CD4-positive, alpha-beta T cell treated with Interleukin-1 beta for 1 hour (primary cell): Measurements from ENCODE around the gene C1orf21.
"Not testable (repeated sequence)": the region's sequence is repeated elsewhere in the genome, so short reads cannot be mapped to it uniquely, and the experiment has no call there.

Experiments used
- DNase-seq, 2 donors: peaks; one replicate each; pipeline ENCODE4 v3.0.0-alpha.2; 2020 to 2022

The C1orf21 gene

DNA sequence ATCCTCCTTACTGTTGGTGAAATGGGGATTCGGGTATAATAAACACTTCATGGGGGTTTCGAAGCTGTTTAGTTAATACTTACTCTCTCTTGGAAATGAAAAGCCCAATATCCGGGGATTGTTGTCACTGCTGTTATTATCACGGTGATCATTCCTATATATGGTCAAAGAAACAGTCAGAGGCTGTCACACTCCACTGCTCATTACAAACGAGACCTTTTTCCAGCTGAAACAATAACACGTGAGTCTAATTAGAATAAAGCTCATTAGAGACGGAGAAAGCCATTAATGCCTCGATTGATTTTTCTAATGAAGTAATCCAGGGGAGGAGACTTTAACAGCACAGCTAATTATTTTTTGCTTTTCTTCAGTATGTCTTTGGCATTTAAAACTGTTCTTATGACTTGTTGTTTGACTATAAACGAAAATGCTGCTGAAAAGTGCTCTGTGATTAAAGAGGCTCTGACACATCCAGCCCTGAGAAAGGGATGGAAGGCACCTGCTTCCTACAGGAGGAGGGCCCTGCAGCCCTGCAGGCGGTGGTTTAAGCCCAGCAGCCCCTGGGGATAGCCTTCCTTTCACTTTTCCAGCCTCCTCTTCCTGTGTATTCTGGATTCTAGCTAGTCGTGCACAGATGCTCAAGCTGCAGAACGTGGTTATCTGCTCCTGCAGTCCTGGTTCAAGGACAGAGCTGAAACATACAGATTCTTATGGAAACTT lies 224.2 kb downstream of the C1orf21 start:
- DNase-seq, result no peak

DNA sequence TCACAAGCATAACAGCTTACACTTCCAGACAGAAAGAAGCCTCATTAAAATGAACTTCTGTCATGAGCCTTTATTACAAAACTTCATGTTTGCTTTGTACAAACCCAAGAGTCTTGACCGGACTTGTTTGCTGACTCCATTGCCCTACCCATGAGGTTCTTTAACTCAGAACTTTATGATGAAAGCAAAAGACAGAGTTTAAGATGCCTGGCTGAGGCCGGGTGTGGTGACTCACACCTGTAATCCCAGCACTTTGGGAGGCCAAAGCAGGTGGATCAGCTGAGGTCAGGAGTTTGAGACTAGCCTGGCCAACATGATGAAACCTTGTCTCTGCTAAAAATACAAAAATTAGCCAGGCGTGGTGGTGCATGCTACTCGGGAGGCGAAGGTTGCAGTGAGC lies 225.4 kb downstream of the C1orf21 start:
- DNase-seq, result not testable (repeated sequence)

DNA sequence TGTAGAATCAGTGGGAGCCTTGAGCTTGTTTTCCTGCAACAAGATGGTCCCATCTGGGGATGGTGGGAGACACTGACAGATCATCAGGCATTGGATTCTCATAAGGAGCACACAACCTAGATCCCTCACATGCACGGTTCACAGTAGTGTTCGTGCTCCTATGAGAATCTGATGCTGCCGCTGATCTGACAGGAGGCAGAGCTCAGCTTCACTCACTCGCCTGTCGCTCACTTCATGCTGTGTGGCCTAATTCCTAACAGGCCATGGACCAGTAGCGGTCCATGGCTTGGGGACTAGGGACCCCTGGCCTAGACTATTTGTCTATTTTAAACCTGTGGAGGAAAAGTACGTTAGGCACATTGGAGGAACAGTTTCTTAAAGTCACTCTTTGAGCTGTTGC lies 227.8 kb downstream of the C1orf21 start:
- no peak for DNase-seq

DNA sequence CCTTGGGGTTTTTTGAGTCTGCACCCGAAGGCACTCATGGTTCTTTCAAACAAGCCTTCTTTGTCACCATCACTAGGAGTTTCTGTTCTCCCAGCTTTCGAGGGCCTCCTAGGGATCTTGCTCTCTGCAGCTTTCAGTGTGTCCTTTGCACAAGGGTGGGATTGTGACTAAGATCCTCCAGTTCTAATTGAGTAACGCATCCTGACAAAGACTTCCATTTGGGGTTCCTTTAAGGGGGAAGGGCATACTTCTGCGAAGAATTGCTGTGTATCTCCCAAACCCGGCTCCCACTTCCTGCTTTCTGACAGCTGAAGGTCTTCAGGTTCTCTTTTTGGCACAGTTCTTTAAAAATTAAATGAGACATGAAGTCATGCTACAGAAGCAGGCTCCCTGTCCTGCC lies 228.5 kb downstream of the C1orf21 start:
- DNase-seq, result no peak

DNA sequence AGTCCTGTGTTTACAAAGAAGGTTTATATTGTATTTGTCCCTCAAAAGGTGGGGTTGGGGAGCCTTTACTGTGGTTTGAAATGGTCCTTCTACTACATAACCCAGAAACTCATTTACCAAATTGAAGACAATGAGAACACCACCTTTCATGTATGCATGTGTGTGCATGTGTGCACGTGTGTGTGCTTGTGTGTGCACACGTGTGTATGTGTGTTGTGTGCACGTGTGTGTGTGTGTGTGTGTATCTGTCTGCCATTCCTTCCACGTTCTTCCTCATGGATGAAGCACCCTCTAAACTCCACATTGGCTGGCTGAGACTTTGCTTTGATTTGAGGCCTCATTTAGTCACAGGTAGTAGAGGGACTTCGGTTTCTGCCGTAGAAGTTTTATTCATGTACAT lies 229.7 kb downstream of the C1orf21 start:
- DNase-seq, result no peak

DNA sequence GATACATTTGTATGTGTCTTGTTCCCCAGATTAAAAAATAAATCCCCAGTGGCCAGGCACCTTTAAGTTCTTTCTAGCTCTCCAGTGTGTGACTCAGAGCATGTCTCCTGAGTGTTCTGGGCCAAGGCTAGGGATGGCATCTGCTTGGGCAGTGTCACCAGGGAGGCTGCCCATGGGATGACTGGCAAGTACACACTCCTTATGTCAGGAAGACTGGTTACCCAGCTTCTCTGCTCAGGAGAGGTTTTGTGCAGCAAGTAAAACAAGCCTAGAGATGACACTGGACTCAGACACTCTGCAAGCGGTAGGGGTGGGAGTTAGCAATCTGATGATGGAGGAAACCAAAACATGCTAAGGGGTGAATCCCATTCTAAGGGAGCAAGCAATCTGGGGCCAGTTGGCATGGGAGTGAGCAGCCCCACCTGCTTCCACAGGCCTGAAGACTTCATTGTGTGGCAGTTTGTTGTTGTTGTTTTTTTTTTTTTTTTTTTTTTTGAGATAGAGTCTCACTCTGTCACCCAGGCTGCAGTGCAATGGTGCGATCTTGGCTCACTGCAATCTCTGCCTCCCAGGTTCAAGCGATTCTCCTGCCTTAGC lies 230.7 kb downstream of the C1orf21 start:
- no peak for DNase-seq

DNA sequence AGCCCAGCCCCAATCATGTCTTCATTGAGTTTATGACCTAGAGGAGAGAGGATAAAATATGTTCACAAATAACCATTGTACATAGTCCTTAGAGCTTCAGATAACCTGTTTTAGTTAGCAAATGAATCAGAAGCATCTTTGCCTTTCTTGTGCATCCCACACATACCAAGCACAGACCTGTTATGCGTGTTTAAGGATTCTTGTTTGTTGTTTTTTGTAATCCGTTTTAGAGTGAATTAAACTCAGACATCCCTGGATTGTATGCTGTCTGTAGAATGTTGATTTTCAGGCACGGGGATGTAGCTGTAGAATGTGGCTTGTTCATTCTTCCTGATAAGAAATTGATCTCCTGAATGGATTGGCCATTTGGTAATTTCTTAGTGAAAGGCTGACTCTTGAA lies 232.0 kb downstream of the C1orf21 start:
- no peak for DNase-seq

DNA sequence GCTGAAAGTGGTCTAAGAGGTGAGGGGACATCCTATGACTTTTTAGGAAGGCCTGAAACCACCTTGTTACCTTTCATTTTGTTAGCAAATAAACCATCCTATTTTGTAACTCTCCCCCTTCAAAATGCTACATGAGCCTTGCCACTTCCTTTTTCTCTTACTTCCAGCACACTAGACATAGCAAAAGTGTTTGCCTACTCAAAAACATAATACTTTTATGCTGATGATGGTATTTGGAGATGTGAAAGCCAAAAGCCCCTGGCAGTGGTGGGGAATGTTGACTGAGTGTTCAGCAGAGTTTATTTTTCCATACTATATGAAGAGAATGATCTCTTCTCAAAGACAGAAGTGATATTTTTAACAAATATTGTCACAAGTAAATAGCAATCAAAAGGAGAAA lies 233.6 kb downstream of the C1orf21 start:
- DNase-seq, result no peak

DNA sequence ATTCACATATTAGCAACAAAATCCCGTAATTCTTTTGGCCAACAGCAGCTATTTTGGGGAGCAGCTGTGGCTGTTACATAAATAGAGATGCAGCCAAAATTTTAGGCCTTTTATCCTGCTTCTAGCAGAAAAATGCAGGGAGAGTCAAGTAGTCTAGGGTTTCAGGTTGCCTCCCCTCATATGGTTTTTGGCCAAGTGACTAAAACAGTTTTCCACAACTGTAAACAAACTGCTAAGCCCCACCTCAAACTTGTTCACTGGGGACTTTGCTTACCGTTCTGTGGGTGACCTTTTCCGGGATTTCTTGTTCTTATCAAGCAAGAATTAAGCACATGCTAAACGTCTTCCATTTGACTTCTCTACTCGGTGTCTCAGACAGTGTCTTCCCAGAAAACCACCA lies 234.4 kb downstream of the C1orf21 start:
- no peak for DNase-seq

DNA sequence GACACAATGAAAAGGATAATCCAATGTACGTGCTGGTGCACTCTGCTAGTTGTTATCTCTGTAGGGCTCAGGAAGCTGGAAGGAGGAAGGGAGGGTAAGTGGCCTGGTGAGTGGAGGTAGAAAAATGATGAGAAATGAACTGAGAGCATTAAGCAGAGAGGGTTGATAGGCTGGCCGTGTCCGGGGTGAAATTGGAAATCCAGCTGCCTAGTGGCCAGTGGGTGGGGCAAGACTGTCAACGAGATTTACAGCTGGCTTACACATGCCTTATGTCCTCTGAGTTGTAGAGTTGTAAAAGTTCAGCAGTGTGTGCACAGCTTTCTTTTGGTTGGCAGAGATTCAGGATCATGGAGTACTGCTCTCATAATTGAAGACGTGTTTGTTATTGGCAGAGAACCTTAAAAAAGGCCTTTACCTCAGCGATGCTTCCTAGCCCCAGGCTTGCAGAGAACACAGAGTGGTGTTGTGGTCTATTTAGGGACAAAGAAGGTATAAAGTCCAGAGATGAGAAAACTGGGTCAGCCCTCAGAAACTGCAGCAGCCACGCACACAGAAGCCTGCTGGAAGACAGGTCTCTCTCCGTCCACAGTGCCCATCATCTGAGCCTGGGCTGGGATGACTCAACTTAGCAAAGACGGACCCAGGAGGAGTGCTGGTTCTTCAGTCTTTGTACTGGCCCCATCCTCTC lies 235.5 kb downstream of the C1orf21 start:
- DNase-seq, result no peak

DNA sequence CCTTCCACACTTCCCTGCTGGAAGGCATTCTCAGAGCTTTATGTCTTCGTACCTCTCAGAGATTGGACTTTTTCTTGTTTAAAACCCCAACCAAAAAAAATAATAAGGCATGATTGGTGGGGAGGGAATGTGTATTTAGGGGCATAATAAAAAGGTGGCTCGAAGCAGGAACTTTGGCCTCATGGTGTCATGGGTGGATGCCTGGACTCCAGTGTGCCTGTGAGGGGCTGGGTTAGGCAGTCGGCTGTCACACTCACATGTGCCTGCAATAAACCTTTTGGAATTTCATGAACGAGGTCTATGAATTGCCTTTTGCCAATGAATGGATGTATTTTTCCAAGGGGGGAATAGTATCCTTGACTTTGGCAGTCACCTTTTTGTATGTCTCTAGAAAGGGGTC lies 236.6 kb downstream of the C1orf21 start:
- DNase-seq, result no peak

DNA sequence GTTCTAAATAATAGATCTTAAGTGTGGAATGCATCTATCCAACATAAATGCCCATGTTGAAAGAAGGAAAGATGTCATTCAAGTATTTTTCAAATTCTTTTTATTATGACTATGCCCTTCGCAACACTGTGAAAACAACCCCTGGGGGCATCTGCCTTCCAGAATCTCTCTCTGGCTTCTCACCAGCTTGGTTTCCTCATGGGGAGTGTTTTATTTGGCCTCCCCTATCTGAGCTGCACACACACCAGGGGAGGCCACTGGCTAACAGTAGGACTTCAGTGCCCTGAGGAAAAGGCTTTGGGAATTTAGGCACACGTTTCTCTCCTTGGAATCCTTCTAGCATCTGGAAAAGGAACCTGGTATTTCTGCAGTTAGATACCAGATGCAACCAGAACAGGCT lies 237.2 kb downstream of the C1orf21 start:
- DNase-seq, result no peak

DNA sequence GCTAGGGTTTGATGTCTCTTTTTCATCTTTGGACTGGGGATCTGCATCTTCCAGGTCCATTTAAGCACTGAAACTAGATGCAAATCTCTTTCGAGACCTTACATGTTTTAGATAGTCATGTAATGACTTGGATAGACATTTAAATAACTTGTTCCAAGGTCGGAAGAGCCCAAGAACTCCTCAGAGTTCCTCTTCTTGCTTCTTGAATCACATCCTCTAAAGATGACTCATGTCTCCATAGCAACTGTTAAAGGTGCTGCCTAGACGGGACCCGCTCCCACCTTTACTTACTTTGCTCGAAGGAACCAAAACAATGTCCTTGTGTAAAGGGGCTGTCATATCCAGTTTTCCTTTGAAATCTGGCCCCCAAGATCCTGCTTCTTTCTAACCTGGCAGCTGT lies 237.8 kb downstream of the C1orf21 start:
- DNase-seq, result no peak

DNA sequence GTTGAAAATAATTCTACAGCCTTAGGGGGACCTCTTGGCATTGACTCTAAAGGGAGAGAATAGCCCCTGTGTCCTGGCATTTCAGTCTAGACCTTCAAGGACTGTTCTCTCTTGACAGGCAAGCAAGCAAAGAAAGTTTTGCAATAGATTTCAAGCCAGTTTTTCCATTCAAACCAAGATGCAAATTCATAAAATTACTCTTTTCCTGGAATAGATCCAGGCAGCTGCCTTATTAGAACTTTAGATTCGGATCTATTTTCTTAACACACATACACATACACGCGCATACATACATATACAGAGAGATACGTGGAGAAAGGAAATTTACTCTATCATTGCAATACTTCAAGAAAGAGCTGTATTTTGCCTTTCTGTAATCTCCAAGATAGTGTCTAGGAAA lies 238.4 kb downstream of the C1orf21 start:
- no peak for DNase-seq

DNA sequence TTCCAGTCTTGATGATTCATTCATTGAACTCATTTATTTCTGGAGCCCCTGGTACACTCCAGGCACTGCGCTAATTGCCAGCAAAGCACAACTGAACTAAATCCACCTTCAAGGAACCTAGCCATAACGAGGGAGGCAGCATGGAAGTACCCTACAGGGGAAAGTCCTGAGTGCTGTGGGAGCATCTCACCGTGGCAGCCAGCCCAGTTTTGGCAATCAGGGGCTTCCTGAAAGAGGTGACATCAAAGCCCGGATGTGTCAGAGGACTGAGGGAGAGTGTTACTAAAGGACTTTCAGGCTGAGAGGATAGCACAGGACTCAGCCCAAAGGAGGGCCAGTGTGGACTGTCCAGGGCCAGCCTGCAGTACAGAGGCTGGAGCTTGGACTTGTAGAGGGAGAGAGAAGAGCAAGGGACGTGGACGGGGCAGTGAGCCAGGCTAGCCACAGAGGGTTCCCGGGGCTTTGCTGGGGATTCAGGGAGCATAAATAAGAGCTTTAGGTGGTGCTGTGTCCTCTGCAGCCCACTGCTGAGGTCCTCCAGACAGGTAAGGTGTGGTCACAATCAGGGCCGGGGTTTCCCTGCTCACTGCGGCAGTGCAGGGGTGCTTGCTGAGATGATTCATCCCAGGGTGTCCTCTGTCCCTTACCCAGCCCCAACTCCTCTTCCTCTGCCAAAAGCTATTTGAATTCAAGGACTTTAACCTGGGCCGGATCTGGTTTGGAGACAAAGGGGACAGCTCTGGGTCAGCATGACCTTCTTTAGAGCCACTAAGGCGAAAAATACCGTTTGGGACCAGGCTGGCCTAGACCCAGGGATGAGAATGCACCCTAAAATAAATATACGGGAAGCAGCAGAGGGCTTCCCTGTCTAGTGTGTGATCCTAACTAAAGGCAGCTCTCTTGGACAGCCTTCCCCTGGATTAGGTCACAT lies 239.5 kb downstream of the C1orf21 start:
- DNase-seq, result no peak

DNA sequence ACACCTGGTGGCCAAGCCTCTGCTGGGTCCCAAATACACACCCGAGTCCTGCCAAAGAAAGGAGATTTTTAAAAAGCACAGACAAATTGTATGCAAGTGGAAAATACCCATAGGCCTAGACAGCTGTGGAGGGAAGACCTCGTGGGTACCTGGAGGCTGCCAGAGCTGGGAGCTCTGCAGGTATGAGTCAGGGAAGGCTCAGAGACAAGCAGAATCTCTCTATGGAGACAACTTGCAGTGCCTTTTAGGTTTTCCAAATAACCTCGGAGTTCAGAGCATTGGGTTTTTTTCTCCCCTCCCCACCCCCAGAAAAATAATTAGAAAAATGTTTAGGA lies 240.1 kb downstream of the C1orf21 start:
- no peak for DNase-seq

DNA sequence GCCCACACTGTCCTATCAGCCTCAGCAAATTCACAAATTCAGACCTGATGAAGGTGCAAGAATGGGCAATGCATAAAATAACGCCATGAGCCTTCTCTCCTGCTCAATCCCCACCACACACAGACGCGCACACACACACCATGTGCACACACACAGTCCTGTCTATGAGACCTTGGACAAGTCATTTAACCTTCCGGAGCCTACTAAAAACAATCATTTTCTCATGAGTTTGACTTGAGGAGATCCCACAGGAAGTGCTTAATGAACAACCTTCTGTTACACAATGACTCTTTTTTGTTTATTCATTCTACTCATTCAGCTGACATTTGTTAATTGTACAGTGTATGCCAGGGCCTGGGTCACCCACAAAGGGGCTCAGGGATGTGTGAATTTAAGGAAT lies 242.4 kb downstream of the C1orf21 start:
- DNase-seq, result no peak

DNA sequence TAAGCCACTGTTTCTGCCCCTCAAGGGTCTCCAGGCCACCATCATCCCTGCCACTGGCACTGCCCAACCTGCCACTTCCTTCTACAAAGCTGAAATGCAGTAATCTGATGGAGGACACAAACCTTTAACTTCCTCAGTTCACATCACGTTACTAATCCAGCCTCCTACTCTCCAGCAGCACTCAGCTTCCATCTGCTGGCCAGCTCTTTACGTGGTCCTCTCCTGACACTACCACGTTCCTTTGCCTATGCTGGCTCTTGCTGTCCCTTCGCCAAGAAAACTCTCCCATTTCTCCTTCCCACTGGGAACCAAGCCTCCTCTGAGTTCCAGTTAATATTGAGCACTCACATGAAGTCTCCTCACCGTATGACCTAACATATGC lies 243.8 kb downstream of the C1orf21 start:
- DNase-seq, result no peak

DNA sequence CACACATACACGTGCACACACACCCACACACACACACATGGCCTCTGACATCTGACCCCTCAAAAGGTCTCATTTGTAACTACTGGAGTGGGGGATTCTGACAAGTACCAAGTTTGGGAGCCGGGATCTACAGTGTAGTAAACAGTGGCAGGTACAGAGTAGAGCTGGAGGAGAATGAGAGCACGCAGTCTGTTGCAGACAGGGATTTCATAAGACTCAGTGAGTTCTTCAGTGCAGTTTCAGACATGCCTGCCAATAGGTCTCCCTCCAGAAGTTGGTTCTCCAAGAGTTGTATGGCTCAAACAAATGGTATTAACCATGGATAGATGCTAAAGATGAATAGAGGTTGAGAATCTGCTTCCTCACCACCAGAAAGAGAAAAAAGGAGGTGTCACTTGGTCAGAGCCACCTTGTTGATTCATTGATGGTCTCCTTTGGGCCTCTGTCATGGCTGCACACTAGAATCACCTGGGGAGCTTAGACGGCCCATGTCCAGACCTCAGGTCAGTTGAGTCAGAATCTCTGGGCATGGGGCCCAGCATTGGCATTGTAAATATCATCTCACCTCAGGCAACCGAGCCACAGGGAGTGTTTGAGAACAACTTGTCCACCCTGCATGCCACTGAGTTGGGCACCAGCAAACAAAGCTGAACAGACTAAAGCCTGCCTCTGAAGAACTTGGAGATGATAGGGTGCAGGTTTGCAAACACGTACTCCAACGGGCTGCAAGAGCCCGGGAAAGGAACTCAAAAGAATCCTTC lies 245.8 kb downstream of the C1orf21 start:
- no peak for DNase-seq

DNA sequence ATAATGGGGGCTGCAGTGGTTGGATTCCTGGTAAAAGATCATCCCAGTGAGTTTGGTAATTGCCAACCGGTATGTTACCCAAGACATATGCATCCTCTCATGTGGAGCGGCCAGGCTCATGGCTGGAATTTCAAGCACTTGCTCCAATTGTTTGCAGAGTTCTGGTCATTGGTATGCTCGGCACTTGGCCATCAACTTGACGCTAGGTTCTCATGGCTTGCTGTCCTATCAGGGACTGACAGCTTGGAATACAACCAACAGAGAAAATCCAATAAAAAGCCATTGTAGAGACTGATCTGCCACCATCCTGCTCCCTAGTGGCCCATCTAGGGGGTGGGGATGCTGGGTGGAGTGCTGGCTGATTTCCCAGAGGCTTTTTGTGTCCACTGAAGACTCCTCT lies 247.0 kb downstream of the C1orf21 start:
- DNase-seq, result no peak

DNA sequence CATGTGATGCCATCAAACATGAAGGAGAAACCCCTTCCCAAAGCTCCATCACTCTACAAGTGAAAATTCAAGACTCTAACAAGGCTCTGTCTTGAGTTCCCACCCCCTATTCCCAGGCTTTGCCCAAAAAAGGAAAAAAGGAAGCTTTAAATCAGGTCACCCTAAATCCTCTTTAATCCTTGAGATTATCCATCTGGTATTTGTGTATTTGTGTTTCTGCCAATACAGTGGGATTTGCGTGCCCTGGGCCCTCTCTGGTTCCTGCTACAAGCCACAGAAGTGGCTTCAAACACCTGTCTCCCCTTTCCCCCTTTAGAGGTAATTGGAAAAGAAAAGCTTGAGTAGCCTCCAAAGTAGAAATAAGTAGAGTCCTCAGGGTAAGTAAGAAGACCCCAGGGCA lies 247.5 kb downstream of the C1orf21 start:
- DNase-seq, result no peak

DNA sequence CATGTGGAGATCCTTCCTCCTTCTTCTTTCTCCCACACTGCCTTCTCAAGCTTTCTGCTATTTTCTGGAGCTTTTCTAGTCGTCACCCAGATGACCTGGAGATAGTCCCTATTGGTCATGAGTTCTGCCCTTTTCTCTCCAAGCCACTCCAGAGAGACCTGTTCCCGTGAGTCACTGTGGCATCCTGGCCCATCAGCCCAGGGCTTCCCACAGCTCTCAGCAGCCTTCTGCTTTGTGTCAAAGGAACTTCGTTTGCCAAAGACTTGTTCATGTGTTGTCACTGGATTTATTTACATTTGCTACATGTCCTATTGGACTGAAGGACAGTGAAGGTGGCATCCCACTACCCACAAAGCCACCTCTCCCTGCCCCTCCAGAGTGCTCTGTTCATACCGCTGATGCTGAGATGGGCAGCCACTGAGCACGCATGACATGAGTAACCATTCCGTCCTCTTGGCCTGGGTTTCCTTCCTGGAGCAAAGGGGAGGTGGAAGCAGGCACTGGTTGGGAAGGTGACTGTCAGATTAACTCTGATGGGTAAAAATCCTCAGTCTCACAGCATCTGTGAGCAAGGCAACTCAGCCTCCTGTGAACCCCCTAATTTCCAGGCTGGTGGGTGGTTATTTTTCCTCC lies 248.6 kb downstream of the C1orf21 start:
- no peak for DNase-seq
